NCI-H146 treated with DMSO at 0.1 percent for 48 hours (cell line): ENCODE results near the gene LSS.

Source experiments
- DNase-seq: peaks from one replicate; lab custom pipeline; 2025; ENCODE audit not compliant: unreplicated experiment; lab: John Stamatoyannopoulos, UW

Gene LSS

GRCh38 chr21:46228345-46229051, at the start of gene LSS:
TSS of gene LSS (minus strand) at chr21:46228774. CDS start at chr21:46228745, 29 bp downstream.
- DNase-seq = peak; percentile 75

- no peak for DNase-seq
These were observed 46.3 kb upstream of the LSS start for GRCh38 chr21:46274797-46275390.

GRCh38 chr21:46273341-46273740, 44.8 kb upstream of the LSS start:
- DNase-seq = no peak

GRCh38 chr21:46269466-46269865, 40.9 kb upstream of the LSS start:
- DNase-seq = no peak

- no peak for DNase-seq
These were observed 39.8 kb upstream of the LSS start for GRCh38 chr21:46268371-46268770.

- no peak for DNase-seq
These were observed 38.4 kb upstream of the LSS start for GRCh38 chr21:46266946-46267345.

GRCh38 chr21:46265736-46266525, 37.4 kb upstream of the LSS start:
- DNase-seq = no peak

GRCh38 chr21:46264690-46265144, 36.1 kb upstream of the LSS start:
- no peak for DNase-seq

- no peak for DNase-seq
These were observed 35.6 kb upstream of the LSS start for GRCh38 chr21:46264046-46264689.

- DNase-seq = no peak
These were observed 28.0 kb upstream of the LSS start for GRCh38 chr21:46256501-46256994.

- DNase-seq = no peak
These were observed 27.3 kb upstream of the LSS start for GRCh38 chr21:46255758-46256337.

GRCh38 chr21:46255166-46255565, 26.6 kb upstream of the LSS start:
- DNase-seq = no peak

GRCh38 chr21:46254208-46254975, 25.8 kb upstream of the LSS start:
- DNase-seq = no peak

GRCh38 chr21:46253610-46254124, 25.1 kb upstream of the LSS start:
- DNase-seq = no peak

- no peak for DNase-seq
These were observed 24.3 kb upstream of the LSS start for GRCh38 chr21:46252840-46253239.

- DNase-seq = no peak
These were observed 21.7 kb upstream of the LSS start for GRCh38 chr21:46250146-46250725.

GRCh38 chr21:46248827-46249226, 20.3 kb upstream of the LSS start:
- no peak for DNase-seq

- no peak for DNase-seq
These were observed 19.8 kb upstream of the LSS start for GRCh38 chr21:46248422-46248782.

- no peak for DNase-seq
These were observed 19.3 kb upstream of the LSS start for GRCh38 chr21:46247699-46248421.
